Kidney capillary endothelial cell (primary cell): Measurements from ENCODE around the gene SLCO3A1.

ENCODE experiments used
- DNase-seq: peaks from one replicate; pipeline ENCODE4 v3.0.0-alpha.2; 2018; ENCODE audit warnings: low spot score

The SLCO3A1 gene

DNA sequence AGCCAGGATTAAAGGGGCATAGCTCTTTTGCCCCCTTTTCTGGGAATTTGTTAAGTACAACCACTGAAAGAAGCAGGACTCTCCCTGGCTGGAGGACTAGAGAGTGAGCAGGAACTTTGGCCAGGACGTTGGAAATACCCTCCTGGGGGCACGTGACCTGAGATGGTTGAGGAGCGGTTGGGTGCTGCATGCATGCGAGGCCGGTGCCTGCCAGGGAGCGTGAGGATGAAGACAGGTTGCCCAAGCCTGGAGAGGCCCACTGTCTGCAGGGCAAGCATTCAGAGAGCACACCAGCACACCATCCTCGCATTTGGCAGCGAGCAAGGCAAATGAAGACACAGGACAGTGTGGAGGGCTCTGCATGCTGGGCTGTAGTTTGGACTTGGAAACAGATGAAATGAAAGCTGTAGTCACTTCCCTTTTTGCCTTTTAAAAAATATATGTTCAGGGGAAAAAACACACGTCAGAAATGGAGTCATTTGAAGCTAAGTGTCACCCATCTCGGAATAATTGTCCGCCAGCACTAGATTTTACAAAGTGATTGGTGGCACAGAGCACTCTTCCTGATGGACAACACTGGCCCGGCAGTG lies 217.6 kb downstream of the SLCO3A1 start:
- DNase-seq = no peak

DNA sequence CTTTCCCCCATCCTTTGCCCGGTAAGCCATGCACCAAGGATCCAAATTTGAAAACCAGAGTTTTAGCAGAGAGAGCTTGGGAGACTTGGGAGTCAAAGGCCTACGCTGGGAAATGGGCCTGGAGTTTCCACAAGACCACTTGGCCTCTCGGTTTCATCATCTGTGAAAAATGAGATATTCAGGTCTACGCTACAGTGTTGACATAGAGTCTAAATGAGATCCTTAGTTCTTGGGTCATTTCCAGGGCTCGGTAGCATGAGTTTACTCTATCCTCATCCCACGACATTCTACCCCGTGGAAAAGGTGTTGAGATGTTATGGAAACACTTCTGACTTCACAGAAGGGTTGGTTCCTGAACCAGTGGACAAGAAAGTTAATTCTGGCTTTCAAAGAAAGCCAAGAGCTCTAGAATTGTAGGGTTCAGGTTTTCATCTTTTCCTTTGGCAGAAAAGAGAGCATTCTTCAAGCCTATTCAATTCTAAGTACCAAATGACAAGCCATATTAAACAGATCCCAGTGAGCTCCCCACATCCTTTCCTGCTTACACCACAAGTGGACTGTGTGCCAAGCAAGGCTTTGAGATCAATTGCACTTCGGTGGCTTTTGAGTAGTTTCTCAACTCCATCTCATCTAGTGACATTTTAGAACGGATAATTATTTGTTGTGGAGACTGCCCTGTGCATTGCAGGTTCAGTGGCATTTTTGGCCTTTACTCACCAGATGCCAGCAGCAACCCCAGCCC lies 219.7 kb downstream of the SLCO3A1 start:
- DNase-seq = no peak

DNA sequence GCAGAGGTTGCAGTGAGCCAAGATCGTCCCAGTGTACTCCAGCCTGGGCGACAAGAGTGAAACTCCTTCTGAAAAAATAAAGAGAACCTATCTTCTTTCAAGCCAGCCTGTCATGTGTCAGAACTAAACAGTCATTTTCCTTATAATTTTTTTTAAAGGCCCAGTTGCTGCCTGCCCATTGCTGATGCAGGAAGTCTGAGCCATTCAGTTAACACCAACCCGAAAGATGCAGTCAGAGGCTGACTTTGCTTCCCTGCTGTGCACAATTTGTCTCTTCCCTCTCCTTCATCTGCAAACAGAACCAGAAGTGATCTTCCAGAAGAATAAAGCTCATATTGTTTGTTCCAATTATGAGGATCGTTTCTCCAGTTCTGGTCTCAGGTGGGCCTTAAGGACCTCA lies 220.6 kb downstream of the SLCO3A1 start:
- peak; percentile 31 for DNase-seq

DNA sequence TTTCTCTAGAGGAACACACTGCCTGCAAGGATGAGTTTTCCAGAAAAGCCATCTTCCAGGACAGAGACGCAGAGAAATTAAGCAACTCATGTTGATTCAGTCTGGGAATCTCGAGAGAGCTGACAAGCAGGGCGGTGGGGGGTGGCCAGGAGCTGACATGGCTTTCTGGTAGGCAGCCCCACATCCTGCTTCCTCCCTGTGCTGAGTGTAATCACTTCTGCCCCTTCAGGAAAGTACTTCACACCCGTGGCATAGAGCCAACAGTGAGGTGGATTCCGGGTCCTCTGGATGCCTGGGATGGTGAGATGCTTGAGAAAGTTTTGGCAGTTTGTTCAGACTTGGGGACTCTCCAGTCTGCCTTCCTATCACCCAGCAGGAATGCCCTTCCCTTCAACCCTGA lies 221.1 kb downstream of the SLCO3A1 start:
- peak; percentile 85 for DNase-seq

DNA sequence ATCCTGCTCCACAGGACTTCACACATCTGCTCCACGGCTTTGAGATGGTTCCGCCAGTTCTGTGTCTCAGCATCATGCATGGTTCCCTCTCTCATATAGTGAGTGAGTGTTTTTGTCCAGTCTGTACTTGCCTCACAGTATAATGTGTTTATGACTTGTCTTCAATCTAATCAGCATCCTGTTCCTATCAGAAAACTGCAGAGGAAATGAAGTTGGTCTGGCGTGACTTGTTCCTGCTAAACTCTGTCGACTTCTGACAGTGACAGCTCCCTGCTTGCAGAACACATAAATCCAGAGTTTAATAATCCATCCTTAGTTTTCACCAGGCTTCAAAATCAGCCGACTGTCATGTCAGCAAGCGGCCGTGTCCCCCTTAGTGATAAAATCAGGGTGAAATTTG lies 222.3 kb downstream of the SLCO3A1 start:
- DNase-seq = no peak

DNA sequence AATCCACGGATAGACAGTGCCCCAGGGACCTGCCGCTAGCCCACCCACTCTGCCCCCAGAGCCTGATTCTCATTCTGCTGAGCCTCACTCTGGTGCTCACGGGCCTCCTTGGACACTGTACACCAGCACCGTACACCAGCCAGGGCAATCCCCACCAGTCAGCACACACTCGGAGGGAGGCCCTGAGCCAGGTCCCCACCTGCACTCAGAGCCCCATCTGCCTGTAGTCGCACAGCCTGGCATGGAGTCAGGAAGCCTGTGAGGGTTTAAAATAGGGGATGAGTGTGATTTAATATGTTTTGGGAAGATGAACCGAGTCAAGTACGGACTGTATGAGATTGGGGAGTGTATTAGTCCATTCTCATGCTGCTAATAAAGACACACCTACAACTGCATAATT lies 223.0 kb downstream of the SLCO3A1 start:
- DNase-seq = no peak

DNA sequence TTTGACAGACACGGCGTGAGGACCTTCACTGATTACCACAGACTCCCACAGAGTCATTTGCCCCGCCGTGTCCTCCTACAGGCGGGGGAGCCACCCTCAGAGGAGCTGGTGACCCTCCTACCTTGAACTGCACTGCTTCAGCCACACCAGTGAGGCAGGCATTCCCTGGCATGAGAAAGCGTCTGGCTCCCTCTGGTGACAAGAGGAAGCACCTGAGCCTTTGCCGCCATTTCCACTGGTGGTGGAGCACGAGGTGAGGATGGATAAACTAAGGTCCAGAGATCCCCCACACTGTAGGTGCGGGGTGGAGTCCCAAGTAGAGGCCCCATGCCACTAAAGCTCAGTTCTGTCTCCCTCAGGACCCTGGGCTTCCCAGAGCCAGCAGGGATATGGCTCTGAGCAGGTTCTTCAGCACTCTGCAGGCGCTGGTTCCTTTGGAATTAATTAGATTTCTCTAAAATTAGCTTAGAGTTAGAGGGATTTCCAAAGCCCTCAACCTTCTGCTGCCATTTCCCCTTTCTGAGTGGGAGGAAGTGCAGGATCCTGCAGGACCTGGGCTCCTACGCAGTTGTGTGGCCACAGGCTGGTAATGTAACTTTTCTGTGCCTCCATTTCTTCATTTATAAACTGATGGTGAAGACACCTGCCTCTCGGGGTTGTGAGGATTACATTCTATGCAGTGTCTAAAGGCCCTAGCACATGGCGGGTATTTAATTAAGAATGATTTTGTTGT lies 224.0 kb downstream of the SLCO3A1 start:
- DNase-seq = peak; percentile 73

DNA sequence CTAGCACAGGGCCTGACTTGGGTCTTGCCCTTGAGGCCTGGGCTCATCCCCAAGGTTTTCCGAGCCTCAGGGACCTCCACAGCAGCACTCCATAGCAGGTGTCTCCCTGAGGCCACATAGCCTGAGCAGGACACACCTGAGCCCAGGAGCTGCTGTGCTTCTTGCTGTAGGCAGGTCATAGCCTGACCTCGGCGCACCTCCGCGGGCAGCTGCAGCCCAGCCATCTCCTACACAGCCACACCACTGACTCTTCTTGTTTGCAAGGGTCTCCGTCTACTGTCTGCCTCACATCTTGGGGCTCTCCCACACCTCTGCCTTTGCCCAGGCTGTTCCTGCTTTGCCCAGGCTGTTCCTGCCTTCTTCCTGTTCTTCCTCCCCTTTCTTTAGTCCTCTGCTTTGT lies 224.8 kb downstream of the SLCO3A1 start:
- no peak for DNase-seq

DNA sequence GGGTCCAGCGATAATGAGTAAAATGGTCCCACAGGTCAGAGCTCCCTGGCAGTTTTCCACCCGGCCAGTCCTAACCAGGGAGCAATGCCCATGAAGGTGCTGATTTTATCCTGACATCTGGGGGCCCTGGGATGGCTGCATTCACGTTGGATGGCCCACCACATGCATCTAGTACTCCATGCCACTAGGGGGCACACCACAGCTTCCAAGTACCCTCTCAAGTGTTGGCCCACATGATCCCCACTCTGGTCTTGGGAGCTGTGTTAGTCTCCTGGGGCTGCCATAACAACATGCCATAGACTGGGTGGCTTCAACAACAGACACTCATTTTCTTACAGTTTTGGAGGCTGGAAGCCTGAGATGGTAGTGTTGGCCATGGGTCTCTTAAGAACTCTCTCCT lies 225.5 kb downstream of the SLCO3A1 start:
- DNase-seq = no peak

DNA sequence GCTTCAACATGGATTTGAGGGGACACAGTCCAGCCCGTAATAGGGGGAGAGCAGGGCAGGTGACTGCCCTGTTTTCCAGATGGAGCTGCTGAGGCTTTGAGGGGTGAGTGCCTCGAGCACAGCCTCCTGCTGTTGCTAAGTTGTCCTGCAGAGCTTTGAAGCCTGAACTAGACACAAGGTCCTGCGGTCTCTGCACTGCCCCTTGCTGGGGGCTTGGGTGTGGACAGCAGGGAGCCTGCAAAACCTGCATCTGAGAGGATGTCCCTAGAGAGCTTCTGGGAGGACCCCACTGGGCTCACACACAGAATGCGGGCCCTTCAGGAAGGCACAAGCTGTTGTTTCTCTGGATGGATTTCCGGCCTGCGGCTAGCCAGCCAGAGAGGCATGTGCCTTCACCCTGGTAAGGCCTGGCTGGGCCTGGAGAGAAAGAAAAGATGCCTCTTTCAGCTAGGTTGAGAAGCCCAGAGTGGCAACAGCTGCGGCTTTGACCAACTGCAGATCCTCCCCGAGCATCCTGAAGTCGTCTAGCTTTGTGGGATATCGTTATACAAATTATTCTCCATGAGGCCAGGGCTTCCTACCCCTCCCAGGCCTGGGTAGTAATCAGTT lies 226.2 kb downstream of the SLCO3A1 start:
- DNase-seq = no peak

DNA sequence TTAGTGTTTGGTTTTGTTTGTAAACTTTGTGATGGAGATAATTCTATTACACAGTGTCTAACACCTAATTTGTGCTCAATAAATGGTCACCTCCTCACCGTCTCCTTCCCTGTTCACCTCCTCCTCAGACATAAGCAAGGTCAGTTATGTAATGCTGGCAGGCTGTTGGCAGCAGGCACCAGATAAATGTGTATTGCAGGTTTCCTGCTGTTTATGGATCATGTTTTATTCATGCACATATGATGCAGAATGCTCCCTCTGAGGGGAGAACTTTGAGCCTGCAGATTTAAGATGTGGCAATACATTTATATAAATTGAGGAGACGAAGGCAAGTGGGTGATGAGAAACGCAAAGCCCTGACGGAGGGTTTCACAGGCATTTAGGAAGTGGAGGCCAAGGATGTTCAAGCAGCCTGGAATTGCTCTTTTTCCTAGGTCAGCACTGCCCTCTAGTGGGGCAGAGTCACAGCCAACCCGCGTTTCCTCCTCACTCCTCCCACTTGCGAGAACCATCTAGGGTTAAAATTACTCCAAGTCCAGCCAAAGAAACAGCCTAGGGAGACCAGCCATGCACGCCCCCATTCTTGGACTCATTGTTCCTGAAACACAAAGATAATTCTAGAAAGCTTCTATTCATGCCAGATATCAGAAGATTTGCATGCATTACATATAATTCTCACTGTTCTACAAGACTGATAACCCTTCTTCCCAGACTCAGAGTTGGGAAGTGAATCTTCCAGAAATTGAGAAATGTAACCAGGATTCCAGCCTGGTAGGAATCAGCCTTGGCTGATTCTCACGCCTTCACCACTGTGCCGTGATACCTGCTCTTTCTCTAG lies 228.7 kb downstream of the SLCO3A1 start:
- no peak for DNase-seq

DNA sequence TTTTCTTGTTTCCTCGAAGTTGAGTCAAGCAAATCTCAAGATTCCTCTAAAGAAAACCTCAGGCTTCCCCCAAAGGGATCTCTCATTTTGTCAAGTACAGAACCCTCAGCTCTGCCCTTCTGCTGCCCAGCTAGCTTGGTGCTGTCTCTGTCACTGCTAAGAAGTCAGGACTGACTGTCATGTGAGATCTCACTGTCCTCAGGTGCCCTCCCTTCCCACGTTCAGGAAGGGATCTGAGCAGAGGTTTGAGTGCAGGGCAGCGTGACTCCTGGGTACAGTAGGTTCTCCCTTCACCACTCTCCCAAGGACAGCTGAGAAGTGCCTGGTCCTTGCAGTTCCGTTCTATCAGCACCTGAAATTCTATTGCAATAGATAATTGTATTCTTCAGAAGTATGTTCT lies 229.7 kb downstream of the SLCO3A1 start:
- DNase-seq = no peak

DNA sequence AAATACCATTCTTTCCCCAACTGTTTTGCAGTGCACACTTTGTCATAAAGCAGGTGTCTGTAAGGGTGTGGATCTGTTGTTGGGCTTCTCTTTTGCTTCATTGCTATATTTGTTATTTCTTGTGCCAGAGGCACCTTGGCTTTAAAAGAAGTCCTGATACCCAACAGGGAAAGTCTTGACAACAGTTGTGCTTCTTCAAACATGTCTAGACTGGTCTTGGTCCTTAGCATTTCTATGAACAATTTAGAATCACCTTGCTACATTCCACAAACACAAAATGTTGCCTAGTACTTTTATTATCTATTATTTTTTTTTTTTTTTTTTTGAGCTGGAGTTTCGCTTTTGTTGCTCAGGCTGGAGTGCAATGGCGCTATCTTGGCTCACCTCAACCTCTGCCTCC lies 233.7 kb downstream of the SLCO3A1 start:
- DNase-seq = no peak

DNA sequence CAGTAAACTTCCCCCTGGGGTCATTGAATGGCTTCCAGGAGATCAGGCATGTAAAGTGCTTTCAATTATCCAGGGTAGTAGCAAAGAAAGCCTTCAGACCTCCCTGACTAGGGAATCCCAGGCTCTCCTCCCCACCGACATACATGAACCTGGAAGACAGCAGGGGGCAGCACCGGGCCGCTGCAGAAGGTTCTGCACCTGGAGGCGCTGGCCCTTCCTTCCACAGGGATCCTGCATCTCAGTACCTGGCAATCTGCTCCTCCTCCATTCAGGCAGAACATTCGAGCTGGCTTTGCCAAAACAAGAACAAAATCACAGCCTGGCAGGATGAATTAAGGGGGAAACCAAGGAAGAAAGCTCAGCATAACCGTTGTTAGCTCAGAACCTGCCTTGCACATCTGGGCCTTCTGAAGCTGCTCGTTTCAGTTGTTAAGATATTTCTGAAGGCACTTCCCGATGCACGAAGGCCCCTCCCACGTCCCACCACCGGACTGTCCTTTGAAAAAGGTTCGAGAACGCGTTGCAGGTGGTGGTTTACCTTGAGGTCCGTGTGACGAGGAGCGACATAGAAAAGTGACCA lies 237.7 kb downstream of the SLCO3A1 start:
- no peak for DNase-seq

DNA sequence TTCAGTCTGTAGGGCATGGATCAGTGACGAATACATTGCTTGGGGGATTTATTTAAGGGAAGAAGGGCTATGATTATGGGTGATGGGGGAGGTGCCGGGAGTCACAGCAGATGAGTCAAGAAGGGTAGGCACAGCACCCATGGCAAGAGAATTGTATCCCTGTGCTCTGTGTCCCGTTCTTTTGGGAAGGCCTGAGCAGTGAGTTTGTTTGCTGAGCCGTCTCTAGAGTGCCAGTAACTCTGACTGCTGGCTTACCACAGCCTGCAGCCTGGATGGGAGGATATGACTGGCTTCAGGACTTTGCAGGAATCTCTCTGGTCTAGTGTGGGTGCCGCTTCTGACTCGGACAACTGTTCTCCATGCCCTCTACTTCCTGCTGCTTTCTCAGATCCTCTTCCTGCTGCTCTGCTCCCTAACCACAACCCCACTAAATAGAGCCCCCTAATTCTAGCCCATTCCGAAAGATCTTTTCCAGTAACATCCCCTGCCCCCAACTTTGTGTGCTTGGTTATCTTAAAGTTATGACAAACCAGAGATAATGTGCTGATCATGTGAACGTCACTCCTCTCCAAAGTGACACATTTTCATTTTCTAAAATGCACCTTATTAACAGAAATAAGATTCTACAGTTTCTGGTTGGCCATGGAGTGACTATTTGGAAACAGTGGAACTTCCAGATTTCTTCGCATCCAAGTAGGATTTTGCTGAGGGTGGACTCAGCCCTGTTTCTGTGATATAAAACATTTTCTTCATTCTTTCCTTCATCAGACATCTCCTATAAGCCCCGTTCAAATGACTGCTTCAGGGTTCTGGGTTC lies 239.0 kb downstream of the SLCO3A1 start:
- no peak for DNase-seq

DNA sequence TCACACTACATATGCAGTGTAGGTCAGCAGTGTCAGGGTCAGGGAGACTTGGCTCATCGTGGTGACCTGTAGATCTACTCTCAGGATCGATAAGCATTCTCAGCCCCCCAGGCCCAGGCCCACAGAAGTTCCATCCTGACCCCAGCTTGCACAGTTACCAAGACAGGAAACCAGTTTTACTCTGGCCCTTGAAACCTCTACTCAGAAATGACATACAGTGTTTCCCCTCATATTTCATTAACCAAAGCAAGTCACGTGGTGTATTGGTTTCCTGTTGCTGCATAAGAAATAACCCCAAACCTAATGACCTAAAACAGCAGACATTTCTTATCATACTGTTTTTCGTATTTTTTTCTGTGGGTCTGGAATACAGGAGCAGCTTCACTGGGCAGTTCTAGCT lies 242.2 kb downstream of the SLCO3A1 start:
- no peak for DNase-seq

DNA sequence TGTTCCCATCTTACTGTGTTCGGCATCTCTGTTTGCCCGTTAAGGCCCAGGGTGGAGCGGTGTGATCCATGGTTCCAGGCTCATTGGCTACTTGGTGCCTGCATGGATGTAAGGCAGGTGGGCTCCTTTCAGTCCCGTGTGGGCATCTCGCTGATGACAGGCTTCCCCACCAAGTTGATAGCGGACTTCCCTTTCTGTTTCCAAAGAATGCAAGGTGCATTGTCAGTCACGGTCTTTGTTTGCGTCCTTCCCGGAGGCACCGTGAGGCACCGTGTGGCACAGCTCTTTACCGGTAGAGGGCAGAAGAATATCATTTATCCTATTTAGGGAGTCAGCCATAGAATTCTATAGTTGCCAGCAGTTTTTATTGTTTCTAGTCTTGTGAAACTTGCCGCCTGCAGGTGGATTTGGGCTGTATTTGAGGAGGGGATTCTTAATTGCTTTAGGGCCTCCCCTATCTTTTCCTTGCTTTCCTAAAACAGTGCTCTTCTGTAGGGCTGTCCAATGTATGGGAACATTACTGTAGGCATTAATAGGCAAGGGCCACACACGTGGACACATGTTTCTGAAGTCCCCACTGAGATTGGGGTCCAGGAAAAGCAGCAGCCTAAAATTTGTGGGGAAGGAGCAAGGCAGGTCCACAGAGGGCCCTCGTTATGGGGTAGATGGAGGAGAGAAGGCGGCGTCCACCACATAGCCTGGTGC lies 244.1 kb downstream of the SLCO3A1 start:
- DNase-seq = peak; percentile 56

DNA sequence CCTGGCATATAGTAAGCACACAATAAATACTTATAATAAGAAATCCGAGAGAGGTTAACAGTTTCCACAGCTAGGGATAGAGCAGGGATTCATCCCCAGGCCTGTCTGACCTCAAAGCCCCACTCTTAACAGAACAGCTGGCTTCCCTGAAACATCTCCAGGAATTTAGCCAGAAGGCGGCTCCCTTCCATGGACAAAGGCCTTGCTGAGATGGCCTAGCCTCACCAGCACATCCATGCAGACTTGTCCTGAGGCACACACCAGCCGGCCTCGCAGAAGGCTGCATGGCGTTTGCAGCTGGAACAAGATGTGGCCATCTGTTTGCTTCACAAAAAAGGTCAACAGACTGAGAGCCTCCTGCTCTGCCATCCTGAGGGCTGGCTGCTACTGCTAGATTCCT lies 245.4 kb downstream of the SLCO3A1 start:
- no peak for DNase-seq

DNA sequence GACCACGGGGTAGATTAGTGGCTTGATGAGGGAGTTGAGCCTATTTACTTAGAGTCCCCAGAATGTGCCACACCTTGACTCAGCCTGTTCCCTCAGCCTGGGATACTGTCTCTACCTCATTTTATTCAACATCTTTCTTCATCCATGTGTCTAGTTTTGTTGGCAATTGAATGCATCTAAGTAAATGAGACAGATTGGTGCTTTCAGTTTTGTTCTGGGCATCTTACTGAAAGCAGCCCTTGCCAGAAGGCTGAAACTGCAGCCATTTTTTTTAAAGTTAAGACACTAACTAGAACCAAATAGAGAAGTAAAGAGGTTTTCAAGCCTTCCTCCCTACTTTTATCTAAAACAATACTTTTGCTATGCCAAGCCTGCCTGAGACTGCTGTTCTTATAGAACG lies 246.8 kb downstream of the SLCO3A1 start:
- no peak for DNase-seq

DNA sequence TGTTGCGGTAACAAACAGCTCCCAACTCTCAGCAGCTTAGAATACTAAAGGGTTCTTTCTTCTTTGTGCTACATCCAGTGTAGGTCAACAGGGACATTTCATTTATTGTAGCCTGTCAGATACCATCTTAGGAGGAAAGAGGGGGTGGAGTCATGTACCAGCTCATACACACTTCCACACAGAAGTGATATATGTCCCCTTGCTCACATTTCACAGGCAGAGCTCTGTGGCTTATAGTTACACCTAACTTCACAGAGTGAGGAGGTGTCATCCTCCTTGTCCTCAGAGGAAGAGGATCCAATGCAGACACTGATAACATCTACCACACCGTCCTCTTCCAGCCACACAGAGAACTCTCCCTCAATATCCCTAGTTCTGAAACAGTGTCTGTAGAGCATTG lies 247.2 kb downstream of the SLCO3A1 start:
- DNase-seq = no peak
